Liver (tissue), 9 donors: Measurements from ENCODE around the gene CD180. TPM values are rescaled to one million over a fixed set of nuclear protein-coding genes. Genes with fewer than 3 reads are reported as not detected.

Experiments
- DNase-seq: peaks from one replicate; pipeline ENCODE4 v3.0.0-alpha.2; 2017; ENCODE audit warnings: low spot score
- H3K27ac ChIP-seq, 2 donors: one replicate each; pipeline ENCODE4 v1.7.0; 2013; ENCODE audit warnings: inconsistent platforms in 2 of 2, low read length in 2 of 2, control low read depth in 1 of 2, low read depth in 1 of 2, mild to moderate bottlenecking in 1 of 2
- H3K27me3 ChIP-seq, 4 donors: one replicate each; pipeline versions ENCODE4 v1.6.1 to v1.7.0; 2013; ENCODE audit warnings: low read length in 3 of 4, inconsistent platforms in 1 of 4, mild to moderate bottlenecking in 1 of 4, moderate library complexity in 1 of 4; ENCODE audit not compliant: control insufficient read depth in 4 of 4, insufficient read depth in 4 of 4
- H3K36me3 ChIP-seq, 4 donors: one replicate each; pipeline versions ENCODE4 v1.6.1 to v1.7.0; 2013; ENCODE audit warnings: low read length in 3 of 4, mild to moderate bottlenecking in 3 of 4, low read depth in 1 of 4, moderate library complexity in 1 of 4; ENCODE audit not compliant: control insufficient read depth in 4 of 4, insufficient read depth in 3 of 4
- H3K4me1 ChIP-seq, 4 donors: one replicate each; pipeline versions ENCODE4 v1.6.1 to v1.7.0; 2013; ENCODE audit warnings: low read length in 3 of 4, mild to moderate bottlenecking in 3 of 4, moderate library complexity in 1 of 4; ENCODE audit not compliant: control insufficient read depth in 4 of 4, insufficient read depth in 4 of 4
- H3K4me3 ChIP-seq, 3 donors: one replicate each; pipeline versions ENCODE4 v1.6.1 to v1.7.0; 2013; ENCODE audit warnings: low read length in 3 of 3, control low read depth in 1 of 3, low read depth in 1 of 3, mild to moderate bottlenecking in 1 of 3
- H3K9ac ChIP-seq, 2 donors: one replicate each; pipeline ENCODE4 v1.7.0; 2013; ENCODE audit warnings: low read length in 2 of 2, mild to moderate bottlenecking in 2 of 2, moderate library complexity in 2 of 2, control low read depth in 1 of 2, low read depth in 1 of 2
- H3K9me3 ChIP-seq, 4 donors: one replicate each; pipeline versions ENCODE4 v1.6.1 to v1.7.0; 2013; ENCODE audit warnings: low read length in 3 of 4; ENCODE audit not compliant: control insufficient read depth in 4 of 4
- EGR1 ChIP-seq, 2 donors: IDR thresholded peaks; 2 replicates each; pipeline ENCODE4 v1.6.1; 2016 to 2018; ENCODE audit warnings: antibody characterized with exemption in 2 of 2, low read depth in 2 of 2
- FOXA1 ChIP-seq: IDR thresholded peaks from 2 replicates; pipeline ENCODE4 v1.6.1; 2016; ENCODE audit warnings: antibody characterized with exemption
- FOXA2 ChIP-seq: IDR thresholded peaks from 2 replicates; pipeline ENCODE4 v1.6.1; 2016; ENCODE audit warnings: antibody characterized with exemption
- GABPA ChIP-seq, 2 donors: IDR thresholded peaks in 1 of 2; conservative IDR thresholded peaks in 1 of 2; 2 replicates each; pipeline ENCODE4 v1.6.1; 2016; ENCODE audit warnings: antibody characterized with exemption in 2 of 2, mild to moderate bottlenecking in 1 of 2, moderate library complexity in 1 of 2
- HNF4A ChIP-seq, 2 donors: conservative IDR thresholded peaks; 2 replicates each; pipeline ENCODE4 v1.6.1; 2016; ENCODE audit warnings: antibody characterized with exemption in 2 of 2, mild to moderate bottlenecking in 2 of 2
- HNF4G ChIP-seq: IDR thresholded peaks from 2 replicates; pipeline ENCODE4 v1.6.1; 2016; ENCODE audit warnings: antibody characterized with exemption
- JUND ChIP-seq, 2 donors: IDR thresholded peaks; 2 replicates each; pipeline ENCODE4 v1.6.1; 2016; ENCODE audit warnings: antibody characterized with exemption in 2 of 2
- NR2F2 ChIP-seq: IDR thresholded peaks from 2 replicates; pipeline ENCODE4 v1.6.1; 2016; ENCODE audit warnings: antibody characterized with exemption
- RAD21 ChIP-seq, 2 donors: IDR thresholded peaks; 2 replicates each; pipeline ENCODE4 v1.6.1; 2016; ENCODE audit warnings: antibody characterized with exemption in 2 of 2, mild to moderate bottlenecking in 2 of 2
- RXRA ChIP-seq, 2 donors: IDR thresholded peaks; 2 replicates each; pipeline ENCODE4 v1.6.1; 2017 to 2018; ENCODE audit warnings: antibody characterized with exemption in 2 of 2, mild to moderate bottlenecking in 1 of 2
- SP1 ChIP-seq: IDR thresholded peaks from 2 replicates; pipeline ENCODE4 v1.6.1; 2018; ENCODE audit warnings: antibody characterized with exemption, mild to moderate bottlenecking
- TAF1 ChIP-seq: conservative IDR thresholded peaks from 2 replicates; pipeline ENCODE4 v1.6.1; 2016; ENCODE audit warnings: antibody characterized with exemption, mild to moderate bottlenecking
- YY1 ChIP-seq: IDR thresholded peaks from 2 replicates; pipeline ENCODE4 v1.6.1; 2016; ENCODE audit warnings: antibody characterized with exemption, mild to moderate bottlenecking
- WGBS: extraction: QIAGEN DNeasy Blood & Tissue Kit; methylation state at CpG from one replicate; pipeline ENCODE4 v1.1.7; 2013; 5-methylcytosine and 5-hydroxymethylcytosine counted together
- polyA plus RNA-seq, 2 donors: library from polyadenylated mRNA; stranded (reverse) in 1 of 2; unstranded in 1 of 2; fragments of 200-250 nt in 1 of 2; fragments of >200 nt in 1 of 2; fragmentation: Nextera tagmentation in 1 of 2; extraction: Ambion mirVana in 1 of 2; gene quantifications; one replicate each; pipeline versions ENCODE4 v1.2.1 to v1.2.3, GENCODE V29; 2013 to 2015
- total RNA-seq, 2 donors: library from RNA; depleted of rRNA; stranded (reverse); fragments of >200 nt; gene quantifications; one replicate each; pipeline ENCODE4 v1.2.3, GENCODE V29; 2014
- TF ChIP-seq, protein P1 (sequence below): IDR thresholded peaks from 2 replicates; pipeline ENCODE4 v1.6.1; 2016; ENCODE audit warnings: antibody characterized with exemption, mild to moderate bottlenecking
- TF ChIP-seq, protein P2 (sequence below): IDR thresholded peaks from 2 replicates; pipeline ENCODE4 v1.6.1; 2016; ENCODE audit warnings: antibody characterized with exemption
- TF ChIP-seq, protein P3 (sequence below): fragments of 150-350 bp; IDR thresholded peaks from 2 replicates; pipeline ENCODE4 v1.5.1; 2017; ENCODE audit warnings: improper control_type of control experiment, low read depth, low read length; ENCODE audit not compliant: missing input control
- TF ChIP-seq, protein P4 (sequence below): IDR thresholded peaks from 2 replicates; pipeline ENCODE4 v1.6.1; 2016; ENCODE audit warnings: antibody characterized with exemption
- TF ChIP-seq, protein P5 (sequence below): IDR thresholded peaks from 2 replicates; pipeline ENCODE4 v1.6.1; 2016; ENCODE audit warnings: antibody characterized with exemption
- donor health status: healthy.
- donor health status: healthy.
- donor health status: healthy.
- donor health status: healthy.
- donor health status: healthy.

CD180 gene
- total and polyA plus RNA-seq, 4 donors: 0.33 to 3.7 (median 0.78) TPM

DNA sequence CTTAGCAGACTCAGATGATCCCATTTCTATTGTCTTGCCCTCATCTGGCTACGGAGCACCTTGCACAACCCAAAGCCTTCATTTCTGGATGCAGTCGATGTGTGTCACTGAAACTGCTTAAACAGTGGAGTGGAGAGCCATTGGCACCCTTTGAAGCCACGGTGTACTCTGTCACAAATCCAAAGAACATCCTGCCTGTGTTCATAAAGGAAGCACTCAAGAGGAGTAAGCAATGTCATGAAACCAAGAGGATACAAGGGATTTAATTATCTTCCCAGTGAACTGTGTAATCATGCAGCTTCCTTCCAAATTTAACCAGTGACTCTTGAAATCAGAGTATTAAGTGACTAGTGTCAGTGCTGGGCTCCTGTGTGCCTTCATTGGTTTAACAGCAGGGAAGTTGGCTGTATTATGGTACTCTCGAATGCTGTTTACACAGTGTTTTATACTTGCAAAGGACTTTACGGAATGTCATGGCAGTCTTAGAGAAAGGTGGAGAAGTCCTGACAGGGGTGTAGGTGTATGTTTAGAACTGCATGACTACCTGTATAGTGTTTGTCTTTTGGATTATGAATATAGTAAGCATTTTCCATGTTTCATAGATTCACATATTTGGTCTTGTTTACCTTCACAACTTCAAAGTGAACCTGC, 41.9 kb downstream of the CD180 start:
- TF ChIP-seq GABPA (IDR thresholded peaks at IDR 0.05 in 1 of 2, conservative IDR thresholded peaks at IDR 0.05 in 1 of 2): no peak
- no peak for TF ChIP-seq EGR1 (IDR thresholded peaks at IDR 0.05; ENCODE audit: low read depth in 2 of 2)
- TF ChIP-seq, protein P1, sequence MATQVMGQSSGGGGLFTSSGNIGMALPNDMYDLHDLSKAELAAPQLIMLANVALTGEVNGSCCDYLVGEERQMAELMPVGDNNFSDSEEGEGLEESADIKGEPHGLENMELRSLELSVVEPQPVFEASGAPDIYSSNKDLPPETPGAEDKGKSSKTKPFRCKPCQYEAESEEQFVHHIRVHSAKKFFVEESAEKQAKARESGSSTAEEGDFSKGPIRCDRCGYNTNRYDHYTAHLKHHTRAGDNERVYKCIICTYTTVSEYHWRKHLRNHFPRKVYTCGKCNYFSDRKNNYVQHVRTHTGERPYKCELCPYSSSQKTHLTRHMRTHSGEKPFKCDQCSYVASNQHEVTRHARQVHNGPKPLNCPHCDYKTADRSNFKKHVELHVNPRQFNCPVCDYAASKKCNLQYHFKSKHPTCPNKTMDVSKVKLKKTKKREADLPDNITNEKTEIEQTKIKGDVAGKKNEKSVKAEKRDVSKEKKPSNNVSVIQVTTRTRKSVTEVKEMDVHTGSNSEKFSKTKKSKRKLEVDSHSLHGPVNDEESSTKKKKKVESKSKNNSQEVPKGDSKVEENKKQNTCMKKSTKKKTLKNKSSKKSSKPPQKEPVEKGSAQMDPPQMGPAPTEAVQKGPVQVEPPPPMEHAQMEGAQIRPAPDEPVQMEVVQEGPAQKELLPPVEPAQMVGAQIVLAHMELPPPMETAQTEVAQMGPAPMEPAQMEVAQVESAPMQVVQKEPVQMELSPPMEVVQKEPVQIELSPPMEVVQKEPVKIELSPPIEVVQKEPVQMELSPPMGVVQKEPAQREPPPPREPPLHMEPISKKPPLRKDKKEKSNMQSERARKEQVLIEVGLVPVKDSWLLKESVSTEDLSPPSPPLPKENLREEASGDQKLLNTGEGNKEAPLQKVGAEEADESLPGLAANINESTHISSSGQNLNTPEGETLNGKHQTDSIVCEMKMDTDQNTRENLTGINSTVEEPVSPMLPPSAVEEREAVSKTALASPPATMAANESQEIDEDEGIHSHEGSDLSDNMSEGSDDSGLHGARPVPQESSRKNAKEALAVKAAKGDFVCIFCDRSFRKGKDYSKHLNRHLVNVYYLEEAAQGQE: no peak
- peak; percentile 11 to 30 for TF ChIP-seq RAD21 (IDR thresholded peaks at IDR 0.05)
- TF ChIP-seq HNF4G: no peak
- TF ChIP-seq FOXA2: peak; percentile 43
- TF ChIP-seq JUND (IDR thresholded peaks at IDR 0.05): no peak
- TF ChIP-seq, protein P2, sequence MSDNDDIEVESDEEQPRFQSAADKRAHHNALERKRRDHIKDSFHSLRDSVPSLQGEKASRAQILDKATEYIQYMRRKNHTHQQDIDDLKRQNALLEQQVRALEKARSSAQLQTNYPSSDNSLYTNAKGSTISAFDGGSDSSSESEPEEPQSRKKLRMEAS: peak; percentile 18
- TF ChIP-seq RXRA (IDR thresholded peaks at IDR 0.05): peak in 1 of 2 donors; percentile 29
- no peak for TF ChIP-seq SP1
- TF ChIP-seq HNF4A (conservative IDR thresholded peaks at IDR 0.05): peak; percentile 60 to 65
- TF ChIP-seq, protein P3, sequence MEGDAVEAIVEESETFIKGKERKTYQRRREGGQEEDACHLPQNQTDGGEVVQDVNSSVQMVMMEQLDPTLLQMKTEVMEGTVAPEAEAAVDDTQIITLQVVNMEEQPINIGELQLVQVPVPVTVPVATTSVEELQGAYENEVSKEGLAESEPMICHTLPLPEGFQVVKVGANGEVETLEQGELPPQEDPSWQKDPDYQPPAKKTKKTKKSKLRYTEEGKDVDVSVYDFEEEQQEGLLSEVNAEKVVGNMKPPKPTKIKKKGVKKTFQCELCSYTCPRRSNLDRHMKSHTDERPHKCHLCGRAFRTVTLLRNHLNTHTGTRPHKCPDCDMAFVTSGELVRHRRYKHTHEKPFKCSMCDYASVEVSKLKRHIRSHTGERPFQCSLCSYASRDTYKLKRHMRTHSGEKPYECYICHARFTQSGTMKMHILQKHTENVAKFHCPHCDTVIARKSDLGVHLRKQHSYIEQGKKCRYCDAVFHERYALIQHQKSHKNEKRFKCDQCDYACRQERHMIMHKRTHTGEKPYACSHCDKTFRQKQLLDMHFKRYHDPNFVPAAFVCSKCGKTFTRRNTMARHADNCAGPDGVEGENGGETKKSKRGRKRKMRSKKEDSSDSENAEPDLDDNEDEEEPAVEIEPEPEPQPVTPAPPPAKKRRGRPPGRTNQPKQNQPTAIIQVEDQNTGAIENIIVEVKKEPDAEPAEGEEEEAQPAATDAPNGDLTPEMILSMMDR: no peak
- TF ChIP-seq YY1: peak; percentile 29
- TF ChIP-seq, protein P4, sequence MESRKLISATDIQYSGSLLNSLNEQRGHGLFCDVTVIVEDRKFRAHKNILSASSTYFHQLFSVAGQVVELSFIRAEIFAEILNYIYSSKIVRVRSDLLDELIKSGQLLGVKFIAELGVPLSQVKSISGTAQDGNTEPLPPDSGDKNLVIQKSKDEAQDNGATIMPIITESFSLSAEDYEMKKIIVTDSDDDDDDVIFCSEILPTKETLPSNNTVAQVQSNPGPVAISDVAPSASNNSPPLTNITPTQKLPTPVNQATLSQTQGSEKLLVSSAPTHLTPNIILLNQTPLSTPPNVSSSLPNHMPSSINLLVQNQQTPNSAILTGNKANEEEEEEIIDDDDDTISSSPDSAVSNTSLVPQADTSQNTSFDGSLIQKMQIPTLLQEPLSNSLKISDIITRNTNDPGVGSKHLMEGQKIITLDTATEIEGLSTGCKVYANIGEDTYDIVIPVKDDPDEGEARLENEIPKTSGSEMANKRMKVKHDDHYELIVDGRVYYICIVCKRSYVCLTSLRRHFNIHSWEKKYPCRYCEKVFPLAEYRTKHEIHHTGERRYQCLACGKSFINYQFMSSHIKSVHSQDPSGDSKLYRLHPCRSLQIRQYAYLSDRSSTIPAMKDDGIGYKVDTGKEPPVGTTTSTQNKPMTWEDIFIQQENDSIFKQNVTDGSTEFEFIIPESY: no peak
- no peak for TF ChIP-seq NR2F2
- no peak for TF ChIP-seq FOXA1
- no peak for TF ChIP-seq TAF1
- TF ChIP-seq, protein P5, sequence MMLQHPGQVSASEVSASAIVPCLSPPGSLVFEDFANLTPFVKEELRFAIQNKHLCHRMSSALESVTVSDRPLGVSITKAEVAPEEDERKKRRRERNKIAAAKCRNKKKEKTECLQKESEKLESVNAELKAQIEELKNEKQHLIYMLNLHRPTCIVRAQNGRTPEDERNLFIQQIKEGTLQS: no peak
- no peaks in the 10 kb centered on the region for H3K27me3 ChIP-seq
- 40% methylated on average over 5 of the region's 5 CpGs for WGBS
- no peak for DNase-seq
- no peaks in the 10 kb centered on the region for H3K9me3 ChIP-seq
- no peak overlapping the region for H3K9ac ChIP-seq
- no peaks in the 10 kb centered on the region for H3K4me1 ChIP-seq
- H3K36me3 ChIP-seq: peaks cover 0 to 31% (median 23%) of the 10 kb centered on the region in 4 donors
- no peak overlapping the region for H3K27ac ChIP-seq
- H3K4me3 ChIP-seq: no peak overlapping the region
